SK-N-SH (cell line): ENCODE measurements around the gene ERICH6. TPM values are rescaled to one million over a fixed set of nuclear protein-coding genes. Genes with fewer than 3 reads are reported as not detected.

Experiments used
- CTCF ChIA-PET: fragments of 300-600, 350-600 bp; formaldehyde crosslinking; extraction: SDS; loops from one replicate; lab custom pipeline; 2021; lab: Yijun Ruan, JAX
- POLR2A ChIA-PET: fragments of 350-600 bp; sonication (Branson Sonifier 250); formaldehyde crosslinking; extraction: SDS; loops from one replicate; lab custom pipeline; 2020; ENCODE audit warnings: antibody characterized with exemption, inconsistent platforms; lab: Yijun Ruan, JAX
- DNase-seq: peaks from one replicate; pipeline ENCODE4 v3.0.0; 2012
- H2AFZ ChIP-seq: fragments of 200-600 bp; sonication (generic); 2 replicates; pipeline ENCODE4 v1.8.1; 2016; ENCODE audit warnings: antibody characterized with exemption, mild to moderate bottlenecking, low read depth
- H3F3A ChIP-seq: fragments of 200-600 bp; sonication (generic); replicated peaks from 2 replicates; pipeline ENCODE3; 2016; ENCODE audit warnings: antibody characterized with exemption, mild to moderate bottlenecking; ENCODE audit not compliant: insufficient read depth
- H3K27ac ChIP-seq, 2 experiments: fragments of 200-500 bp in 1 of 2; fragments of 200-600 bp in 1 of 2; sonication (Bioruptor generic) in 1 of 2; sonication (generic), shearing (Covaris generic) in 1 of 2; 2 replicates each; pipeline versions ENCODE4 v1.5.1 to v1.6.1; 2014 to 2016; ENCODE audit warnings: low read depth in 2 of 2, inconsistent platforms in 1 of 2, low read length in 1 of 2, mild to moderate bottlenecking in 1 of 2, mixed read lengths in 1 of 2
- H3K27me3 ChIP-seq: fragments of 200-600 bp; sonication (generic), shearing (Covaris generic); 2 replicates; pipeline ENCODE4 v1.6.1; 2016; ENCODE audit warnings: mixed run types; ENCODE audit not compliant: insufficient read depth
- H3K36me3 ChIP-seq, 2 experiments: fragments of 200-500 bp in 1 of 2; fragments of 200-600 bp in 1 of 2; sonication (Bioruptor generic) in 1 of 2; sonication (generic) in 1 of 2; replicated peaks in 1 of 2; 2 replicates each; pipeline versions ENCODE3 to v1.5.1; 2014 to 2016; ENCODE audit warnings: low read length in 1 of 2, mild to moderate bottlenecking in 1 of 2; ENCODE audit not compliant: insufficient read depth in 2 of 2, control insufficient read depth in 1 of 2
- H3K4me1 ChIP-seq, 2 experiments: fragments of 200-500 bp in 1 of 2; fragments of 200-600 bp in 1 of 2; sonication (Bioruptor generic) in 1 of 2; sonication (generic), shearing (Covaris generic) in 1 of 2; 2 replicates each; pipeline versions ENCODE4 v1.5.1 to v1.6.1; 2014 to 2016; ENCODE audit warnings: low read depth in 1 of 2, low read length in 1 of 2, mixed run types in 1 of 2; ENCODE audit not compliant: insufficient read depth in 2 of 2, control insufficient read depth in 1 of 2
- H3K4me2 ChIP-seq: fragments of 200-600 bp; sonication (generic), shearing (Covaris generic); 2 replicates; pipeline ENCODE4 v1.6.1; 2017; ENCODE audit warnings: mixed run types
- H3K4me3 ChIP-seq, 2 experiments: fragments of 200-500 bp in 1 of 2; fragments of 200-600 bp in 1 of 2; sonication (Bioruptor generic) in 1 of 2; sonication (generic), shearing (Covaris generic) in 1 of 2; 2 replicates each; pipeline versions ENCODE4 v1.5.1 to v1.8.1; 2014 to 2016; ENCODE audit warnings: low read depth in 2 of 2, inconsistent platforms in 1 of 2, low read length in 1 of 2, mild to moderate bottlenecking in 1 of 2, mixed read lengths in 1 of 2, moderate library complexity in 1 of 2
- H3K79me2 ChIP-seq: fragments of 200-600 bp; sonication (generic); 2 replicates; pipeline ENCODE4 v1.8.1; 2017; ENCODE audit warnings: mild to moderate bottlenecking; ENCODE audit not compliant: insufficient read depth
- H3K9ac ChIP-seq: fragments of 200-600 bp; sonication (generic); 2 replicates; pipeline ENCODE4 v1.6.1; 2017; ENCODE audit warnings: mixed run types
- H3K9me2 ChIP-seq: fragments of 200-600 bp; sonication (generic); 2 replicates; pipeline ENCODE4 v1.6.1; 2017; ENCODE audit warnings: mixed run types
- H3K9me3 ChIP-seq: fragments of 200-600 bp; sonication (generic); 2 replicates; pipeline ENCODE4 v1.6.1; 2017; ENCODE audit warnings: mixed run types, mild to moderate bottlenecking, moderate library complexity
- H4K20me1 ChIP-seq: fragments of 200-600 bp; sonication (generic); 2 replicates; pipeline ENCODE4 v1.6.1; 2017; ENCODE audit warnings: mild to moderate bottlenecking, mixed run types; ENCODE audit not compliant: insufficient read depth
- CTCF ChIP-seq: fragments of 200-600 bp; sonication (generic); IDR thresholded peaks from 2 replicates; pipeline ENCODE4 v1.6.1; 2017; ENCODE audit warnings: antibody characterized with exemption, mild to moderate bottlenecking, moderate library complexity
- ELF1 ChIP-seq: IDR thresholded peaks from 2 replicates; pipeline ENCODE4 v1.4.0; 2012
- FOSL2 ChIP-seq: IDR thresholded peaks from 2 replicates; pipeline ENCODE4 v1.4.0; 2012; ENCODE audit warnings: low read depth, mild to moderate bottlenecking, moderate library complexity, borderline replicate concordance
- MEF2A ChIP-seq: IDR thresholded peaks from 2 replicates; pipeline ENCODE4 v1.4.0; 2012; ENCODE audit warnings: low read depth, borderline replicate concordance
- RXRA ChIP-seq: IDR thresholded peaks from 2 replicates; pipeline ENCODE4 v1.4.0; 2012; ENCODE audit warnings: low read depth, mild to moderate bottlenecking, borderline replicate concordance
- SMC3 ChIP-seq: IDR thresholded peaks from 2 replicates; pipeline ENCODE4 v1.6.1; 2012; ENCODE audit warnings: low read depth, low read length, improper control_type of control experiment
- TCF12 ChIP-seq: IDR thresholded peaks from 2 replicates; pipeline ENCODE4 v1.4.0; 2012
- USF2 ChIP-seq: fragments of 150-350 bp; IDR thresholded peaks from 2 replicates; pipeline ENCODE4 v1.6.1; 2017; ENCODE audit warnings: antibody characterized with exemption, low read length, low read depth, borderline replicate concordance
- WGBS: methylation state at CpG from one replicate; pipeline ENCODE4 v1.1.6; 2017; ENCODE audit warnings: low lambda C conversion rate; 5-methylcytosine and 5-hydroxymethylcytosine counted together
- polyA plus RNA-seq, 3 experiments: library from polyadenylated mRNA; depleted of rRNA; stranded (reverse); fragments of >200 nt; gene quantifications; 2 replicates each; pipeline ENCODE4 v1.2.3, GENCODE V29; 2012
- TF ChIP-seq, protein P1 (sequence below): IDR thresholded peaks from 2 replicates; pipeline ENCODE4 v1.4.0; 2012; ENCODE audit warnings: low read depth, borderline replicate concordance
- TF ChIP-seq, protein P2 (sequence below): IDR thresholded peaks from 2 replicates; pipeline ENCODE4 v1.4.0; 2012; ENCODE audit warnings: low read depth, borderline replicate concordance

ERICH6 gene
- polyA plus RNA-seq, 1 of the 3 experiments (the other 2 are of a cell fraction), result 0.08 TPM

DNA sequence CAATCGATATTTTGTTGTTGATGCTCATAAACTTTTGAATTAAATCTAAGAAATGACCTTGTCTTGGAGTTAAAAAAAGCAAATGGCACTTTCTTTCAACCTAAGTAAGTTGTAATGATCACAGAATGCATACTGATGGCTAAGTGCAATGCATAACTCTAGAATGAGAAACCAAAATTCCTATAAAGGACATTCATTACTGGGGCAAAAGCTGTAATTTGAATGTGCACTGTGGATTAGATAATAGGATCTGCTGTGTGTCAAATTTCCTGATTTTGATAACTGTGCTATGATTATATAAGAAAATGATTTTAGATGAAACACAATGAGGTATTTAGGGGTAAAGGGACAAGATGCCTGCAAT is 44.9 kb upstream of the ERICH6 start:
- no peak overlapping the region for H2AFZ ChIP-seq
- no peaks in the 10 kb centered on the region for H3K9me2 ChIP-seq
- peaks cover 95% of the 10 kb centered on the region for H3K79me2 ChIP-seq
- H3K9me3 ChIP-seq, result no peaks in the 10 kb centered on the region
- H3F3A ChIP-seq, result no peaks in the 10 kb centered on the region
- POLR2A ChIA-PET, result no interaction called here
- no peak overlapping the region for H3K9ac ChIP-seq
- peaks cover 2 to 31% of the 10 kb centered on the region in 2 experiments; a peak in 2 of 4 replicates for H3K4me1 ChIP-seq
- TF ChIP-seq TCF12, result peak; percentile 47
- 0 out of 2 replicates have a peak, but pooled peaks have one; percentile 3 for TF ChIP-seq FOSL2
- TF ChIP-seq SMC3, result no peak
- no peak for TF ChIP-seq MEF2A
- no peak for TF ChIP-seq USF2
- TF ChIP-seq, protein P1, sequence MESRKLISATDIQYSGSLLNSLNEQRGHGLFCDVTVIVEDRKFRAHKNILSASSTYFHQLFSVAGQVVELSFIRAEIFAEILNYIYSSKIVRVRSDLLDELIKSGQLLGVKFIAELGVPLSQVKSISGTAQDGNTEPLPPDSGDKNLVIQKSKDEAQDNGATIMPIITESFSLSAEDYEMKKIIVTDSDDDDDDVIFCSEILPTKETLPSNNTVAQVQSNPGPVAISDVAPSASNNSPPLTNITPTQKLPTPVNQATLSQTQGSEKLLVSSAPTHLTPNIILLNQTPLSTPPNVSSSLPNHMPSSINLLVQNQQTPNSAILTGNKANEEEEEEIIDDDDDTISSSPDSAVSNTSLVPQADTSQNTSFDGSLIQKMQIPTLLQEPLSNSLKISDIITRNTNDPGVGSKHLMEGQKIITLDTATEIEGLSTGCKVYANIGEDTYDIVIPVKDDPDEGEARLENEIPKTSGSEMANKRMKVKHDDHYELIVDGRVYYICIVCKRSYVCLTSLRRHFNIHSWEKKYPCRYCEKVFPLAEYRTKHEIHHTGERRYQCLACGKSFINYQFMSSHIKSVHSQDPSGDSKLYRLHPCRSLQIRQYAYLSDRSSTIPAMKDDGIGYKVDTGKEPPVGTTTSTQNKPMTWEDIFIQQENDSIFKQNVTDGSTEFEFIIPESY, result no peak
- H3K4me3 ChIP-seq, result no peak overlapping the region
- H3K27me3 ChIP-seq, result no peaks in the 10 kb centered on the region
- H3K4me2 ChIP-seq, result no peak overlapping the region
- 27% methylated on average over 1 of the region's 1 CpG for WGBS
- CTCF ChIA-PET, result interaction anchor here (1.0 to 1.2 kb wide), 2 partner anchors 9 to 15 kb away, joined by 3 to 4 read pairs; partner anchors contain the start of gene SIAH2
- peaks cover 34% of the 10 kb centered on the region for H4K20me1 ChIP-seq
- no peak for DNase-seq
- no peak overlapping the region for H3K27ac ChIP-seq
- no peaks in the 10 kb centered on the region for H3K36me3 ChIP-seq

GRCh38 chr3:150747886-150748683 is 44.4 kb upstream of the ERICH6 start:
- Histone ChIP-seq H3K9me3 (no peaks in the 10 kb centered on the region), H3K36me3 (no peaks in the 10 kb centered on the region), H3K4me1 (peaks cover 2 to 37% of the 10 kb centered on the region in 2 experiments; a peak in 2 of 4 replicates), H3K79me2 (peaks cover 95% of the 10 kb centered on the region), H2AFZ (no peak overlapping the region), H3F3A (no peaks in the 10 kb centered on the region)
- no peak for TF ChIP-seq MEF2A
- TF ChIP-seq, protein P1, result no peak
- TF ChIP-seq CTCF, result no peak
- TF ChIP-seq ELF1, result no peak
- TF ChIP-seq RXRA, result no peak
- TF ChIP-seq, protein P2, sequence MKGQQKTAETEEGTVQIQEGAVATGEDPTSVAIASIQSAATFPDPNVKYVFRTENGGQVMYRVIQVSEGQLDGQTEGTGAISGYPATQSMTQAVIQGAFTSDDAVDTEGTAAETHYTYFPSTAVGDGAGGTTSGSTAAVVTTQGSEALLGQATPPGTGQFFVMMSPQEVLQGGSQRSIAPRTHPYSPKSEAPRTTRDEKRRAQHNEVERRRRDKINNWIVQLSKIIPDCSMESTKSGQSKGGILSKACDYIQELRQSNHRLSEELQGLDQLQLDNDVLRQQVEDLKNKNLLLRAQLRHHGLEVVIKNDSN, result no peak
- TF ChIP-seq, all 33 proteins: peak for 0
- peak; percentile 20 for DNase-seq
- no peak overlapping the region for H3K9ac ChIP-seq
- no peaks in the 10 kb centered on the region for H3K9me2 ChIP-seq
- peaks cover 40% of the 10 kb centered on the region for H4K20me1 ChIP-seq
- no peak overlapping the region for H3K4me3 ChIP-seq
- H3K27me3 ChIP-seq, result no peaks in the 10 kb centered on the region
- 94% methylated on average over 5 of the region's 5 CpGs for WGBS
- no peak overlapping the region for H3K4me2 ChIP-seq
- CTCF ChIA-PET, result interaction anchor here (1.0 to 2.9 kb wide), 3 partner anchors 10 to 26 kb away, joined by 3 to 11 read pairs (median 4); partner anchors contain the start of gene SIAH2
- POLR2A ChIA-PET, result no interaction called here
- no peak overlapping the region for H3K27ac ChIP-seq
